Osteocyte (in vitro differentiated cells): ENCODE results near the gene CDC42BPB. TPM values are rescaled to one million over a fixed set of nuclear protein-coding genes. Genes with fewer than 3 reads are reported as not detected.

Source experiments
- DNase-seq: peaks from one replicate; pipeline ENCODE4 v3.0.0; 2021; ENCODE audit warnings: mixed read lengths; ENCODE audit not compliant: unreplicated experiment; ENCODE audit errors: extremely low spot score
- H3K27ac Mint-ChIP-seq: one replicate; pipeline ENCODE4 v1.8.0; 2021; ENCODE audit warnings: mild to moderate bottlenecking, mixed read lengths; ENCODE audit not compliant: unreplicated experiment
- H3K27me3 Mint-ChIP-seq: one replicate; pipeline ENCODE4 v1.8.0; 2021; ENCODE audit warnings: mixed read lengths; ENCODE audit not compliant: unreplicated experiment
- H3K36me3 Mint-ChIP-seq: one replicate; pipeline ENCODE4 v1.8.0; 2021; ENCODE audit warnings: mixed read lengths; ENCODE audit not compliant: unreplicated experiment
- H3K4me1 Mint-ChIP-seq: one replicate; pipeline ENCODE4 v1.8.0; 2021; ENCODE audit warnings: mixed read lengths; ENCODE audit not compliant: unreplicated experiment
- H3K4me3 Mint-ChIP-seq: one replicate; pipeline ENCODE4 v1.8.0; 2021; ENCODE audit warnings: mild to moderate bottlenecking, moderate library complexity, mixed read lengths; ENCODE audit not compliant: unreplicated experiment
- H3K9me3 Mint-ChIP-seq: one replicate; pipeline ENCODE4 v1.8.0; 2021; ENCODE audit warnings: mixed read lengths; ENCODE audit not compliant: unreplicated experiment
- CTCF ChIP-seq: fragments of 200-600 bp; sonication (generic); IDR thresholded peaks from 2 replicates; pipeline ENCODE4 v1.5.0; 2021; ENCODE audit warnings: antibody characterized with exemption, mild to moderate bottlenecking, moderate library complexity
- total RNA-seq: library from RNA; stranded (reverse); gene quantifications from 2 replicates; pipeline ENCODE4 v1.2.1, GENCODE V29; 2021

CDC42BPB gene
- total RNA-seq, 1 donor from 2014 or later: 99.0 TPM

- no peaks in the 10 kb centered on the region for H3K27me3 Mint-ChIP-seq
- TF ChIP-seq CTCF: no peak
- peaks cover 61% of the 10 kb centered on the region for H3K4me1 Mint-ChIP-seq
- H3K36me3 Mint-ChIP-seq: peaks cover 3% of the 10 kb centered on the region
- no peaks in the 10 kb centered on the region for H3K9me3 Mint-ChIP-seq
- peak overlapping the region; percentile 54 for H3K27ac Mint-ChIP-seq
- H3K4me3 Mint-ChIP-seq: no peak overlapping the region
- DNase-seq: no peak
Measured at GRCh38 chr14:103016594-103016993, 40.8 kb downstream of the CDC42BPB start.

- Mint-ChIP-seq H3K36me3 (peaks cover 3% of the 10 kb centered on the region), H3K27me3 (no peaks in the 10 kb centered on the region), H3K9me3 (no peaks in the 10 kb centered on the region), H3K4me3 (no peak overlapping the region), H3K27ac (peak overlapping the region; percentile 92), H3K4me1 (peaks cover 63% of the 10 kb centered on the region)
- DNase-seq: no peak
- TF ChIP-seq CTCF: no peak
Measured at GRCh38 chr14:103016071-103016470, 41.3 kb downstream of the CDC42BPB start.

DNA sequence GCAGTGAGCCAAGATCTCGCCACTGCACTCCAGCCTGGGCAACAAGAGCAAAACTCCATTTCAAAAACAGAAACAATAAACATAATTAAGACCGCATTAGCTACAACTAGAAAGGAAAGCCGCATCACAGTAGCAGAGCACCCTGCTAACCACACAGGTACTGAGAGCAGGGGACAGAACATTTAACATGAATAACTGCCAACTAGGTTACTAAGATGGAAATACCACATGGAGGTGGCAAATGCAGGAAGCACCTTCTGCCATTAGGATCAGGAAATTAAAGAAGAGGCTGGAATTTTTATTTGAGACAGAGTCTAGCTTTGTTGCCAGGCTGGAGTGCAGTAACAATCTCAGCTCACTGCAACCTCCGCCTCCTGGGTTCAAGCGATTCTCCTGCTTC, 41.9 kb downstream of the CDC42BPB start:
- H3K36me3 Mint-ChIP-seq: peaks cover 1% of the 10 kb centered on the region
- TF ChIP-seq CTCF: no peak
- peaks cover 67% of the 10 kb centered on the region for H3K4me1 Mint-ChIP-seq
- peak overlapping the region; percentile 92 for H3K27ac Mint-ChIP-seq
- no peaks in the 10 kb centered on the region for H3K27me3 Mint-ChIP-seq
- no peak for DNase-seq
- H3K9me3 Mint-ChIP-seq: no peaks in the 10 kb centered on the region
- H3K4me3 Mint-ChIP-seq: peak overlapping the region; percentile 57

GRCh38 chr14:103014466-103015228, 42.7 kb downstream of the CDC42BPB start:
- Mint-ChIP-seq H3K4me3 (peak overlapping the region; percentile 57), H3K27me3 (no peaks in the 10 kb centered on the region), H3K4me1 (peaks cover 66% of the 10 kb centered on the region), H3K9me3 (no peaks in the 10 kb centered on the region), H3K27ac (peak overlapping the region; percentile 92), H3K36me3 (no peaks in the 10 kb centered on the region)
- TF ChIP-seq CTCF: no peak
- no peak for DNase-seq

DNA sequence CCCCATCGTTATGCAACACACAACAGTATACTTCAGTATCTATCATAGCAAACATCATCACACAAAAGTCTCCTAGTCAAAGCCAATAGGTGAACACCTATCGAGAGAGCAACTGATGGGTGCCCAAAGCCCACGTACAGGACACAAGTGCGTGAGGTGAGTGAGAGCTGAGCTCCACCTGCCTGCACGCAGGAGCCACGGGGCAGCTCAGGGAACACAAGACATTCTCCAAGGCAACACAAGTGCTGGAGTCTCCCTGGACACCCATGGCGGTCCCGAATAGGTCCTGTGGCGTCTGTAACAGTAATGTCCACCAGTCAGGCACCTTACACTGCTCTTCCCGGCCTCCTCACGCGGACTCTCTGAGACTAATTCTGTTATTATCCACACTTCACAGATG, 44.3 kb downstream of the CDC42BPB start:
- H3K4me1 Mint-ChIP-seq: peaks cover 59% of the 10 kb centered on the region
- no peak for DNase-seq
- H3K27ac Mint-ChIP-seq: no peak overlapping the region
- H3K9me3 Mint-ChIP-seq: no peaks in the 10 kb centered on the region
- no peak for TF ChIP-seq CTCF
- H3K4me3 Mint-ChIP-seq: no peak overlapping the region
- H3K27me3 Mint-ChIP-seq: no peaks in the 10 kb centered on the region
- H3K36me3 Mint-ChIP-seq: peaks cover 6% of the 10 kb centered on the region
